Activated CD8-positive, alpha-beta T cell treated with anti-CD3 and anti-CD28 coated beads for 36 hours (primary cell): ENCODE measurements around the gene CLDN11. TPM values are rescaled to one million over a fixed set of nuclear protein-coding genes. Genes with fewer than 3 reads are reported as not detected.

Experiments
- ATAC-seq: fragments of 200-7000 bp; cut with Tn5 transposase; one replicate; pipeline ENCODE4 v1.10.0; 2021; ENCODE audit warnings: mild to moderate bottlenecking, moderate library complexity
- CTCF ChIA-PET: fragments of 350-600 bp; sonication (Branson Sonifier 250); formaldehyde crosslinking; loops from one replicate; lab custom pipeline; 2021; ENCODE audit warnings: antibody characterized with exemption; lab: Charles Lee
- POLR2A ChIA-PET: fragments of 350-600 bp; sonication (Branson Sonifier 250); formaldehyde crosslinking; loops from one replicate; lab custom pipeline; 2021; ENCODE audit warnings: antibody characterized with exemption; lab: Charles Lee
- DNase-seq: peaks from one replicate; pipeline ENCODE4 v3.0.0-alpha.2; 2020
- H3K27ac Mint-ChIP-seq: one replicate; pipeline ENCODE4 v1.8.0; 2021; ENCODE audit warnings: mild to moderate bottlenecking, mixed read lengths
- H3K27me3 Mint-ChIP-seq: one replicate; pipeline ENCODE4 v1.8.0; 2021; ENCODE audit warnings: mixed read lengths
- H3K36me3 Mint-ChIP-seq: one replicate; pipeline ENCODE4 v1.8.0; 2021; ENCODE audit warnings: low read depth, mixed read lengths
- H3K4me1 Mint-ChIP-seq: one replicate; pipeline ENCODE4 v1.8.0; 2021; ENCODE audit warnings: low read depth, mixed read lengths
- H3K4me3 Mint-ChIP-seq: one replicate; pipeline ENCODE4 v1.8.0; 2021; ENCODE audit warnings: mild to moderate bottlenecking, moderate library complexity, mixed read lengths
- H3K9me3 Mint-ChIP-seq: one replicate; pipeline ENCODE4 v1.8.0; 2021; ENCODE audit warnings: mixed read lengths
- CTCF ChIP-seq: fragments of 200-600 bp; IDR thresholded peaks from one replicate; pipeline ENCODE4 v1.8.0; 2022; ENCODE audit warnings: antibody characterized with exemption, mild to moderate bottlenecking
- intact Hi-C: fragments of 100-400 bp; cut with micrococcal nuclease; formaldehyde crosslinking; loops from one replicate; pipeline ENCODE4 v1.10.0; 2022
- total RNA-seq, 2 experiments: library from RNA; stranded (reverse); gene quantifications; one replicate each; pipeline ENCODE4 v1.2.3, GENCODE V29; 2021

Gene CLDN11
- total RNA-seq, 2 experiments from 2014 or later, result not detected

GRCh38 chr3:170450039-170450438 is 31.4 kb downstream of the CLDN11 start:
- DNase-seq (no peak), ATAC-seq (no peak)
- Mint-ChIP-seq H3K9me3 (no peaks in the 10 kb centered on the region), H3K27me3 (peaks cover 3% of the 10 kb centered on the region), H3K4me3 (no peak overlapping the region), H3K4me1 (no peaks in the 10 kb centered on the region), H3K36me3 (no peaks in the 10 kb centered on the region), H3K27ac (no peak overlapping the region)
- ChIA-PET CTCF (no interaction called here), POLR2A (no interaction called here)
- intact Hi-C loops, result no loop called here
- no peak for TF ChIP-seq CTCF

GRCh38 chr3:170454509-170454908 is 35.8 kb downstream of the CLDN11 start:
- ATAC-seq (no peak), DNase-seq (no peak)
- intact Hi-C loops, result no loop called here
- Mint-ChIP-seq H3K36me3 (no peaks in the 10 kb centered on the region), H3K4me1 (no peaks in the 10 kb centered on the region), H3K27ac (no peak overlapping the region), H3K4me3 (no peak overlapping the region), H3K9me3 (no peaks in the 10 kb centered on the region), H3K27me3 (peaks cover 7% of the 10 kb centered on the region)
- ChIA-PET POLR2A (interaction anchor here (0.6 kb wide), 1 partner anchor 670 kb away, joined by 5 read pairs; no protein-coding TSS in a partner anchor), CTCF (interaction anchor here (1.0 to 1.3 kb wide), 2 partner anchors 41 to 357 kb away, joined by 4 read pairs; no protein-coding TSS in a partner anchor)
- TF ChIP-seq CTCF, result no peak

- intact Hi-C loops, result no loop called here
- peaks cover 13% of the 10 kb centered on the region for H3K27me3 Mint-ChIP-seq
- ChIA-PET CTCF (interaction anchor here (1.1 to 1.3 kb wide), 2 partner anchors 40 to 45 kb away, joined by 3 to 4 read pairs; no protein-coding TSS in a partner anchor), POLR2A (no interaction called here)
- no peaks in the 10 kb centered on the region for H3K9me3 Mint-ChIP-seq
- DNase-seq (no peak), ATAC-seq (no peak)
- TF ChIP-seq CTCF, result no peak
- no peak overlapping the region for H3K27ac Mint-ChIP-seq
- no peak overlapping the region for H3K4me3 Mint-ChIP-seq
- H3K4me1 Mint-ChIP-seq, result no peaks in the 10 kb centered on the region
- no peaks in the 10 kb centered on the region for H3K36me3 Mint-ChIP-seq
Measured at GRCh38 chr3:170458285-170458684, 39.6 kb downstream of the CLDN11 start.

- Mint-ChIP-seq H3K4me3 (no peak overlapping the region), H3K36me3 (no peaks in the 10 kb centered on the region), H3K27me3 (peaks cover 14% of the 10 kb centered on the region), H3K9me3 (no peaks in the 10 kb centered on the region), H3K4me1 (no peaks in the 10 kb centered on the region), H3K27ac (no peak overlapping the region)
- ChIA-PET POLR2A (no interaction called here), CTCF (interaction anchor here (1.5 to 1.9 kb wide), 2 partner anchors 49 to 348 kb away, joined by 5 read pairs; no protein-coding TSS in a partner anchor)
- no peak for ATAC-seq
- intact Hi-C loops, result no loop called here
- DNase-seq, result no peak
- no peak for TF ChIP-seq CTCF
Measured at GRCh38 chr3:170463011-170463410, 44.3 kb downstream of the CLDN11 start.

GRCh38 chr3:170465955-170466354 is 47.3 kb downstream of the CLDN11 start:
- Mint-ChIP-seq H3K27me3 (peaks cover 22% of the 10 kb centered on the region), H3K9me3 (no peaks in the 10 kb centered on the region), H3K36me3 (no peaks in the 10 kb centered on the region), H3K4me3 (no peak overlapping the region), H3K27ac (no peak overlapping the region), H3K4me1 (peaks cover 5% of the 10 kb centered on the region)
- POLR2A ChIA-PET, result no interaction called here
- CTCF ChIA-PET, result interaction anchor here (1.5 kb wide), 1 partner anchor 11 kb away, joined by 4 read pairs; no protein-coding TSS in a partner anchor
- no peak for DNase-seq
- no peak for ATAC-seq
- TF ChIP-seq CTCF, result no peak
- intact Hi-C loops, result no loop called here
